ENCODE data around the gene U2AF1L4.

Gene U2AF1L4

GRCh38 chr19:35784503-35785338 lies 39.5 kb upstream of the U2AF1L4 start:
- no peak for DNase-seq (ENCODE audit: low spot score)
- no peak for TF ChIP-seq CTCF (IDR thresholded peaks at IDR 0.05)
- Histone ChIP-seq H3K4me3 (no peak overlapping the region), H3K27ac (no peak overlapping the region)

- DNase-seq (ENCODE audit: low spot score): no peak
- no peak overlapping the region for H3K4me3 ChIP-seq
- no peak overlapping the region for H3K27ac ChIP-seq
- no peak for TF ChIP-seq CTCF (IDR thresholded peaks at IDR 0.05)
These were observed 38.5 kb upstream of the U2AF1L4 start for GRCh38 chr19:35783469-35784434.

- DNase-seq (ENCODE audit: low spot score): no peak
- H3K27ac ChIP-seq: no peak overlapping the region
These were observed 37.4 kb upstream of the U2AF1L4 start for GRCh38 chr19:35782589-35782988.

GRCh38 chr19:35781650-35782049 lies 36.4 kb upstream of the U2AF1L4 start:
- no peak for DNase-seq (ENCODE audit: low spot score)
- H3K27ac ChIP-seq: no peak overlapping the region
- TF ChIP-seq CTCF (IDR thresholded peaks at IDR 0.05): no peak
- H3K4me3 ChIP-seq: no peak overlapping the region

More at GRCh38 chr19:35782589-35782988, 37.4 kb upstream of the U2AF1L4 start:
- no peak overlapping the region for H3K4me3 ChIP-seq
- no peak for TF ChIP-seq CTCF (IDR thresholded peaks at IDR 0.05)

- TF ChIP-seq CTCF (IDR thresholded peaks at IDR 0.05): no peak
- no peak overlapping the region for H3K27ac ChIP-seq
- DNase-seq (ENCODE audit: low spot score): no peak
- no peak overlapping the region for H3K4me3 ChIP-seq
These were observed 35.5 kb upstream of the U2AF1L4 start for GRCh38 chr19:35780717-35781116.

- no peak overlapping the region for H3K27ac ChIP-seq
- DNase-seq (ENCODE audit: low spot score): no peak
- no peak for TF ChIP-seq CTCF (IDR thresholded peaks at IDR 0.05)
These were observed 34.8 kb upstream of the U2AF1L4 start for GRCh38 chr19:35780058-35780457.

More at GRCh38 chr19:35780058-35780457, 34.8 kb upstream of the U2AF1L4 start:
- H3K4me3 ChIP-seq: no peak overlapping the region
